DOHH2 (cell line): ENCODE results near the gene ABCG8.

ENCODE experiments used
- EZH2phosphoT487 ChIP-seq: fragments of 200-600 bp; sonication (generic); IDR thresholded peaks from 2 replicates; pipeline ENCODE4 v1.6.1; 2017; ENCODE audit warnings: borderline replicate concordance, mild to moderate bottlenecking, antibody characterized with exemption, low read length, moderate library complexity, mixed read lengths
- TF ChIP-seq, protein P1 (sequence below): fragments of 200-600 bp; sonication (generic); IDR thresholded peaks from one replicate; pipeline ENCODE4 v1.5.1; 2014; ENCODE audit warnings: antibody characterized with exemption, mild to moderate bottlenecking, low read depth, low read length; ENCODE audit not compliant: poor library complexity, severe bottlenecking

DNA sequence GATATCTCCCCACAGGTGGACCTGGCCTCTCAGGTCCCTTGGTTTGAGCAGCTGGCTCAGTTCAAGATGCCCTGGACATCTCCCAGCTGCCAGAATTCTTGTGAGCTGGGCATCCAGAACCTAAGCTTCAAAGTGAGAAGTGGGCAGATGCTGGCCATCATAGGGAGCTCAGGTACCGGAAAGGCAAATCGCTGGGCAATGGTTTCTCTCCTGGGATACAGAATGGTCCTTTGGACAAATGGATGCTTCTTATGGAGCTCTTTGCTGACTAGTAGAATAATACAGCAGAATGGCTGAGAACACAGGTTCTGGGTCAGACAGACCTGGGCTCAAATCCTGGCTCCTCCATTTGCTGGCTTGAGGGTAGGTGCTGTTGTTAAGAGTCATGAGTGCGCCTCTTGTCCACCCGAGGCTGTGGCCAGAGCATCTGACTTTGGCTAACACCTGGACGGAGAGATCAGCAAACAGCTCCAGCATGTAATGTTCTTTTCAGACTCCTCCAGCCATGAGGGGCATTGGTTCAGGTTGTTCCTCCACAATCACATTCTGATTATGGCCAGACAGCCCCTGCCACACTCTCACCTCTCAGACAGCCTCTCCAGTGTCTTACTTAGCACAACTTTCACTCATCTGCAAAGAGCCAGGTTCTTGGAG lies 7.5 kb downstream of the ABCG8 start:
- TF ChIP-seq, protein P1, sequence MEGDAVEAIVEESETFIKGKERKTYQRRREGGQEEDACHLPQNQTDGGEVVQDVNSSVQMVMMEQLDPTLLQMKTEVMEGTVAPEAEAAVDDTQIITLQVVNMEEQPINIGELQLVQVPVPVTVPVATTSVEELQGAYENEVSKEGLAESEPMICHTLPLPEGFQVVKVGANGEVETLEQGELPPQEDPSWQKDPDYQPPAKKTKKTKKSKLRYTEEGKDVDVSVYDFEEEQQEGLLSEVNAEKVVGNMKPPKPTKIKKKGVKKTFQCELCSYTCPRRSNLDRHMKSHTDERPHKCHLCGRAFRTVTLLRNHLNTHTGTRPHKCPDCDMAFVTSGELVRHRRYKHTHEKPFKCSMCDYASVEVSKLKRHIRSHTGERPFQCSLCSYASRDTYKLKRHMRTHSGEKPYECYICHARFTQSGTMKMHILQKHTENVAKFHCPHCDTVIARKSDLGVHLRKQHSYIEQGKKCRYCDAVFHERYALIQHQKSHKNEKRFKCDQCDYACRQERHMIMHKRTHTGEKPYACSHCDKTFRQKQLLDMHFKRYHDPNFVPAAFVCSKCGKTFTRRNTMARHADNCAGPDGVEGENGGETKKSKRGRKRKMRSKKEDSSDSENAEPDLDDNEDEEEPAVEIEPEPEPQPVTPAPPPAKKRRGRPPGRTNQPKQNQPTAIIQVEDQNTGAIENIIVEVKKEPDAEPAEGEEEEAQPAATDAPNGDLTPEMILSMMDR = no peak
- TF ChIP-seq EZH2phosphoT487 = no peak
